HG03108 (cell line): ENCODE data around the gene GPR148.

Experiments used
- ATAC-seq: cut with Tn5 transposase; IDR thresholded peaks from one replicate; pipeline ENCODE4 v1.9.1; 2021; ENCODE audit warnings: moderate library complexity; ENCODE audit not compliant: unreplicated experiment

The GPR148 gene

DNA sequence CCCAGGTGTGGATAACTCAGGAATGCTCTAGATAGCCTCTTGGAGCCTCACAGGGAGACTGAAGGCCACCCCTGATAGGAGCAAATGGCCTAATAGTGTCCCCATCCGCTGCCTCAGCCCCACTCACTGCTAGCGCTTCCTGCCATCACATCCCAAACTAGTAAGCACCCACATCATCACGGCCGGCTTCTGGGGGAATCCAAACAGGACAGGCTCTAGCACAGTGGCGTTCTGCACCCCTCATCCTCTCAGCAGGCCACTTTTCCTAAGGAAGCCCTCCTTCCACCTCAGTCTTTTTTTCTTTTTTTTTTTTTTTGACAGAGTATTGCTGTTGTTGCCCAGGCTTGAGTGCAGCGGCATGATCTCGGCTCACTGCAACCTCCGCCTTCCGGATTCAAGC lies 20.2 kb downstream of the GPR148 start:
- no peak for ATAC-seq

DNA sequence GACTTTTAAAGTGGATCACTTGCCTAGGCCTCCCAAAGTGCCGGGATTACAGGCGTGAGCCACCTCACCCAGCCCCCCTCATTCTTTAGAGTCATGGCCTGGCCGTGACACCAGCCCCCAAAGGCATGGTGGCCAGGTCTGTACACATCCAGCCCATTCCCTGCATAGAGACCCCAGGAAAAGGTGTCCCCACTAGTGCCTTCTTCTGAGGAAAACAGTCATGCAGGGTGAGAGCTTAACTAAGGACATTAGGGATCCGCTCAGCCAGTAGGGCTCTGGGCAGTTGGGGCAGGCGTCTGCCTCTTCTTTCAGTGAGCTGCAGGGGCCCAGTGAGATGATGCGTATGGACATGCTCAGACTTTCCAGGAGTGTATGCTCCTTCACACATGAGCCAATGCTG lies 20.8 kb downstream of the GPR148 start:
- ATAC-seq = no peak

DNA sequence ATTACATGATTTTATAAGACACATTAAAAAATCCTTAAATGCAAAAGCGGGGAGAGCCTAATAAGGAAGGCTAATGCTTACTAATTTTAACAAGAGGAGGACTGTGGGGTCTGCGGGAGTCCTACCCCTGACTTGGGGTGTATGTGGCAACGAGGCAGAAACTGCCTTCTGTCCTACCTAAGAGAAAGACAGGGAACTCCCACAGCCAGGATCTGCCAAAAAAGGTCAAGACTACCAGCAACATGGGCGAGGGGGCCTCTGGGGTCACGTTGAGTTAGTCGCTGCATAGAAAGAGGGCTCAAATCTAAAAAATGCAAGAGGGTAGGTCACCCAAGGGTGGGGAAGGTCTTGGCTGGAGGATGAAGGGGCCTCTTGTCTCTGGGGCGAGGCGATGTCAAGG lies 25.9 kb downstream of the GPR148 start:
- no peak for ATAC-seq

DNA sequence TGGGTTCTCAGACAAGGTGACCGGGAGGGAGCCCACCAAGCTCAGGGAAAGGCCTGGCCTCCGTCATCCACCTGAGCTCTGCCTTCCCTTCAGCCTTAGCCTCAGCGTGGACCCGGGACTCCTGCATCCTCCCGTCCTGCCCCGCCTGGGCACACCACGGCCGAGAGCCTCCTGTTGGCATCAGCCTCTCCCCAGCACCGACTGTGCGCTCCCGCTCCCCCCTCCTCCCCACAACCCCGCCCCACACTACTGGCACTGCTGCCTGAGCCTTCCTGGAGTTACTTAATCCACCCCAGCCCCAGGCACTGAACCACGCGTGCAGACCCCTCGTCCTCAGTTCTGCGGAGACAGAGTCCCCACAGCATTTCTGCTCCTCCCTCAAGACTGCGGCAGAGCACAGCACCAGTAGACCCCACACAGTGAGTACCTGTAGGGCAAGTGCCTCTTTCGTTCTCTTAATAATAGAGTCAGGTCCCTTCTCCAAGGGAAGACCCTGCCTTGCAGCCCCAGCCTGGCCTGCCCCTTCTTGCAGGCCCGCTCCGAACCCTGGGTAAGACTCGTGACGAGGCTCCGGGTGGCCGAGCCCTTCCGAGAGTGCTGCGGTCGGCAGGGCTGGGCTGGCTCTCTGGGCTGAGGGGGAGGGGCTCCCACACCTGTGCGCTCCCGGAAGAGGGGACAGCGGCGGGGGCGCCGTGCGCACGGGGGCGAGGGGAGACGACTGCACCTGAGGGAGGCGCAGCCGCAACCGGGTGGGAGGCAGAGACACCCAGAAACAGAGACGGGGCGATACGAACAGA lies 26.6 kb downstream of the GPR148 start, which contains the start of gene AMER3:
TSS of gene AMER3 (plus strand) at position 285 of the 797 bp plus-strand sequence. CDS start 6,533 bp downstream, outside the sequence.
- ATAC-seq = no peak

DNA sequence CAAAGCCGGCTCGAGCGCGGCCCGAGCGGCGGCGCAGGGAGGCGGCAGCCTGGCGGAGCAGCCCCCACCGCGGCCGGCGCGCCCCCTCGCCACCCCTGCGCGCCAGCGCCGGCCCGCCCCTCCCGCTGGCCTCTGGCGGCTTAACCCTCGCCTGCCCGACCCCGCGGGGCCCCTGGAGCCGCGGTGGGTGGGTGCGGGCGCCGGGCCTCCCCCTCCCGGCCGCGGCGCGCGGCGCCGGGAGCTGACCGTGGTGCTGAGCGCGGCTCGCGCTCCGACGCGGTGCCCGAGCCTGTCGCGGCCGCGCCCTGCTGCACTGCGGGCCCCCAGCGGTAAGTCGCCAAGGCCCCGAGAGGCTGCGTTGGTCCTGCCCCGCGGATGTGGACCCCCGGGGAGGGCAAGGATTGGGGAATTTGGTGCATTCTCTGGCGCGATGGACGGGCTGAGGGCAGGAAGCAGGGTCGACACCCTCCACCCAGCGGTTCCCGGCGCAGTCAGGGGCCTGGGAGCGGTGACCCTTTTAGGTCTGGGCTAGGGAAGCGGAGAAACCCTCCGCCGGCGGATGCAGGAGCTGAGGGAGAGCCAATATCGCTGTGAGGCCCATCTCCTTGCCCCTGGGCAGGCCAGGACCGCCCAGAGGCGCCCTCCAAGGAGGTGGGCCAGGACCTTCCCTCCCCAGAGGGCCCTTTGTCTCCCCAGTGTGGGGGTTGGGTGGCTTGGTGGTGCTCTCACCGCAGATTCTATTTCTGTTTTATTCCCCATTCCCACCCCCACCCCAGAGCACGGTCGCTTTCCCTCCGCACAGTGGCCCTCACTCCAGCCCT lies 27.4 kb downstream of the GPR148 start:
- no peak for ATAC-seq

DNA sequence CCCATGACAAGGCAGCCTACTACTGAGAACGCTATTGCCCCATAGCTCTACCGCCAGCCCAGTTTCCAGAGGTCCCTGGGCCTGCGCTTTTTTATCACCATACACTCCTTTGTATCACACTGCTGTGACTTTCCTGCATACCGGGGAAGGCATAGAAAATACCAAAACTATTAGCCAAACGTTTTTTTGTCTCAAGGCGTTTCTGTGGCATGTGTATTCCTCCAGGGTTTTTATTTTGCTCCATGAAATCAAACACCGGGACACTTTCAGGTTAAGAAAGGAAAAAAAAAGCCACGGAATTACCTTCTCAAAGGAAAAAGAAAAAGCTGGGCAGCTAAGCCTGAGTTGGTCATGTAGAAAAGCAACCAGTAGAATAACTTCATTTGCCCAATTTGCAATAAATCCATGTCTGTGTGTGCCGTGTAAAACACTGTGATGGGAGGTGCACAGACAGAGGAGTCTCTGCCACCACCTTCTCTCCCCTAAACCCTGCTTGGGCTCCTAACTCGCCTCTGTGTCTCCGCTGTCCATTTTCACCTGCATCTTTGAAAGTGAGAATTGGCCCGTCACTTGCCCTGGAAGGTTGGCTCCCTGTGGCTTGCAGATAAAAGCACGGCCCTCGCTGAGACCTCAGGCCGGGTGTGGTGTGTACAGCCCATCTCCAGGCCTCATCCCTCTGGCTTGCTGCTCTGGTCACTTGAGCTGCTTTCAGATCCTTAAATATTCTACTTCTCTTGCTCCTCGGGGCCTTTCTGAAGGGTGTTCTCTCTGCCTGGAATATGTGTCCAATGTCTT lies 28.2 kb downstream of the GPR148 start:
- ATAC-seq = no peak

DNA sequence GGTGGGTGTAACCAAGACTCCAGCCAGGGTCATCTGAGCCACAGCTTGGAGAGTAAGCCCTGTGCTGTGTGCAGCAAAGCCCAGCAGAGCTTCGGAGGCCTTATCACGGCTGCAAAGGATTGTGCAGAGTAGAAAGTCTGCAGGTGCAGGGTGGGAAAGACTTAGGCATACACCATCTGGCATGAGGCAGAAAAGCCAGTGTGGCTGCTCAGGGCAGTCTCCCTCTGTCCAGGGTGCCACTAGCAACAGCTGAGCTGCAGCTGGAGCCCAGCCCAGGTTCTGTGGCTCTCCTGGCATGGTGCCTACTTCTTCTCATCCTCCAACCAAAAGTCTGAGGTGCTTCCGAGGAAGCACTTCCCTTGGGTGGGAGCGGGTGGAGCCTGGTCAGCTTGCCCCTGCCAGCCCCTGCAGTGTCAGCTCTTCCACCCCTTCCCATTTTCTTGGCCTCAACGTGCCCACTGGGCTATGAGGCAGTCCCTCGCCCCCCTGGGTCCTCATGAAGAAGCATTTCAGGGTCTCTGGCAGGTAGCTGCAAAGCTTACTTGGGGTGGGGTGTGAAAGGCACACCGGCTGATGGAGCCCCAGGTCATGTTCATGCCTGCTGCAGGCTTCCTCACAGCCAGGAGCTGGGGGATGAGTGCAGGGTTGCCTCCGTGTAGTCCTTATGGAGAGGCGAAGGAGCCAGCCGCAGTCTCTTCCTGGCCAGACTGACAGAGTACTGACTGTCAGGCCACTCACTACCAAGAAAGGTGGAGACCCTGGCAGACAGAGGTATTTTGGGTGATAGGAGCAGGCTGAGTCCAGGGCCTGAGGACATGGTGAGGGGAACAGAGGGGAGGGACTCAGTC lies 31.3 kb downstream of the GPR148 start:
- no peak for ATAC-seq

DNA sequence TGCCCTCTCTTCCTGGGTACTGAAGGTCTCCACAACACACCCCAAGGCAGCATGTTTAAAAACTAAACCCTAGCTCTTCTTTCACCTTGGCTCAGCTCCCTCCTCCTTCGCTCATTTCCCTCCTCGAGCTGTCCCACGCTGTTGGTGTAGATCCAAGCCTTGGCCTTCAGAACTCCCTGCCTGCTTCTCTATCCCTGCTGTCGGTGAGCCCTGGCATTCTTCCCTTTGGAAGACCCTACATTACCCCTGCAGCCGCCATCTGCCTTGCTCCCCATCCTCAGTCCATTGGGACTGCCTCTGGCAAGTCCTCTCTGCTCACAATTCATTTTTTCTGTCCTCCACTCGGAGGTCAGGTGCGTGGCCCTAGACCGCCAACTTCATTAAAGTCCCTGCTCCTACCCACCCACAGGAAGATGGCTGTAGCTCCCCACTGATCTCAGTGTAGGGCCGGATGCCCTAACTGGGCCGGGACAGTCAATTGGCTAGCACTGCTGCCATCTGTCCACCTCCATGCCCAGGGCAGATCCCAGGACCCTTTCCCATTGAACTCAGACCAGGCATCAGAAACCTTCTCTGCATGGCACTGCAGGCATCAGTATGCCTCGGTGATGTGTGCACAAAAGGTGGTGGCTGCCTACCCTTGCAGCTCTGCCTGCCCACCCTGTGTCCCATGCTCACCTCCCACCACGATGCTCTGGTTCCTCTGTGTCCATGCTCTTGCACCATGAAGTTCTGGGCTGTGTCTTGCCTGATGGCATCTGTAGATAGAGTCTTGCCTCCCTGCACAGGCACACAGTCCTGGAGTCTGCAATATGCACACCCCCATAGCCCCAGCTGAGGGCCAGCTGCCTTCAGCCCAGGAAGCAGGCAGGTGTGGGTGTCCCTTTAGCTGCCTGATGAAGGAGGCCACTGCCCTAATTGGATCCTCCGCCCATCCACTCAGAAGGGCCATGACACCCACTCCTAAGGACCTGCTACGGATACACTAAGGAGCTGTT lies 32.2 kb downstream of the GPR148 start:
- no peak for ATAC-seq

DNA sequence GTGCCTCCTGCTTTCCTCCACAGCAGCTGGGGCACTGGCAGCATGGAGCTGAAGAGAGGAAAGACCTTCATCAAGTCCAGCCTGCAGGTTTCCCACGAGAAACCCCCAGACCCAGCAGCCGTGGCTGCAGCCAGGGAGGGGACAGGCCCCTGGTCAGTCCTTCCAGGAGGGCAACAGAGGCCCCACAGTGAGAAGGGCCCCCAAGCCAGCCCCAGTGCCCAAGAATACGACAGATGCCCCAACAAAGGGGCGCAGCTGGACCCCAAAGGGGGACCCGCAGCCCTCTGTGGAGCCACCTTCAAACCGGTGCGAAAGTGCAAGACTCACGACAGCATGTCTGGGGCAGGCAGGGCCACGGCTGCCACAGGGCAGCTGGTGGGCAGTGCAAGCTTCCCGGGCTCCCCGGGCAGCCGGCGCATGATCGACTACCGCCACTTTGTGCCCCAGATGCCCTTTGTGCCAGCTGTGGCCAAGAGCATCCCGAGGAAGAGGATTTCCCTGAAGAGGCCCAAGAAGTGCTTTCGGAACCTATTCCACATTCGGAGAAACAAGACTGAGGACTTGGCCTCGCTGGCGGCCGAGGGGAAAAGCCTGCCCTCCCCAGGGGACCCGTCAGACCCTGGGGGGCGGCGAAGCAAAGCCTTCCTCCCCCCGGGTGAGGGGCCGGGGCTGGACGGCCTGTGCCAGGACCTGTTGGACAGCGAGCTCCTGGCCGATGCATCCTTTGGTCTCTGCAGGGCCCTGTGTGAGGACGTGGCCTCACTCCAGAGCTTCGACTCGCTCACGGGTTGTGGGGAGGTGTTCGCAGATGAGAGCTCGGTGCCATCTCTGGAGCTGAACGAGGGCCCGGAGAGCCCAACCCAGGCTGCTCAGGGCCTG lies 33.4 kb downstream of the GPR148 start:
- ATAC-seq = no peak

DNA sequence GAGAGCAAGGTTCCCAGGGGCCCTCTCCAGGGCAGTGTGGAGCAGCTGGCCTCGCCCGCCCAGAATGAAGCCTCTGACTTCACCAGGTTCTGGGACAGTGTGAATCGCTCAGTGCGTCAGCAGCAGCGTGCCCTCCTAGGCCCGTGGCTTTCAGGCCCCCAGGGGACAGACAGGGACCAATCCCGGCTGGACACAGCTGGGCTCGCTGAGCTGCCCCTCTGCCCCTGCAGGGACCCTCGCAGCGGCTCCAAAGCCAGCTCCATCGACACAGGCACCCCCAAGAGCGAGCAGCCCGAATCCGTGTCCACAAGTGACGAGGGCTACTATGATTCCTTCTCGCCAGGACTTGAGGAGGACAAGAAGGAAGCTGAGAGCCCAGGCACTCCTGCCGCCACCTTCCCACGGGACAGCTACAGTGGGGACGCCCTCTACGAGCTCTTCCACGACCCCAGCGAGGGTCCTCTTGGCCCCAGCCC lies 34.1 kb downstream of the GPR148 start:
- ATAC-seq = no peak

DNA sequence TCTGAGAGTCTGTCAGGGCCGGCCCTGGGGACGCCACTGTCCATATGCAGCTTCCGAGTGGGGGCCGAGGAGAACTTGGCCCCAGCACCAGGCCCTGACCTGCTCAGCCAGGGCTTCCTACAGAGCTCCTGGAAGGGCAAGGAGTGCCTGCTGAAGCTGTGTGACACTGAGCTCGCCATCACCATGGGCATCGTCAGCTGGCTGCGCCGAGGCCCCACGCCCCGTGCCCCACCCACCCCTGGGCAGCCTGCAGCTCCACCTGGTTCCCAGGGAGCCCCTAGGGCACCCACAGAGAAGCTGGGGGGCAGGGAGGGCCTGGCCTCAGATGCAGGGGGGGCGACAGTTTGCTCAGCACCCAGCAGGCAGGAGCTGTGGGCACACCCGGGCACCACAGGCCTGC lies 34.5 kb downstream of the GPR148 start:
- no peak for ATAC-seq

DNA sequence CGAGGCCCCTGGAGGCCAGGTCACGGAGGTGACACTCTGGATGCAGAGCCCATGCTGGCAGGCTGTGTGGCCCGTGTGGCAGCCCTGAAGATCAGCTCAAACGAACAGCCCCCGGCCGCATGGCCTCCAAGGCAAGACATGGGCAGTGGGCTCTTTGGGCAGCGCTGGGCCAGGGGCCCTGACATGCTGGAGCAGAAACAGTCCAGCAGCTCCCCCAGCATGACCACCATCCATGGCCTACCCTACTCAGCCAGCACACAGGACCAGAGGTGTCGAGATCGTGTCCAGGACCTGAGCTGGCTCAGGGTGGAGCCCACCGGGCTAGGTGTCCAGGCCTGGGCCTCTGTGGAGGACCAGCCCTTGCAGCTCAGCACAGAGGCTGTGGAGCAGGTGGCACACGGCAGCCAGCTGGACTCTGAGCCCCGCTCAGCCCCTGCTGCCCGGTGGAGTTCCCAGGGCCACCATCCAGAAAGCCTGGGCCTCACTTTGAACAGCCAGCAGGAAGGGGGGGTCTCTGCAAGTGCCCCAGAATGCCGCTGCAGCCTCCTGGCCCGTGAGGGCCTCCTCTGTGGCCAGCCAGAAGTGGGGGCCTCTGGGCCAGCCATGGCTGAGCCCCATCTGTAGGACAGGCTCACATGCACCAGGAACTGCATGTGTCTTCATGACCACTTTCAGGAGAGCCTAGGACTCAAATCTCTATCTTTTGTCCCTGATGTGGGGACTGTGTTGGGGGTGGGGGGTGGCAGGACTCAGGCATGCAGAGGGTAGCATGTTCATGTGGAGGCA lies 35.4 kb downstream of the GPR148 start:
- no peak for ATAC-seq

DNA sequence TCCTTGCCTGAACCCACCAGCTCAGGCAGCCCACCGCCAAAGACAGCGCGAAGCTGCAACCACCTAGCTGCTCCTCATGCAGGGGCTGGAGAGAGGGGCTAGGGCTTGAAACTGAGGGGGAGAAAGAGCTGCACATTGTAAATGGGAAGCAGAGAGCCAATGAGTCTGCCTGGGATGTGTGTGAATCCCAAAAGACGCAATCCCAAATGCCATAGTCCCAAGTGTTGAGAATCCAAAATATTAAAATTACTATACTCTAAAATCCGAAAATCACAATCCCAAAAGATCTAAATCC lies 35.9 kb downstream of the GPR148 start:
- no peak for ATAC-seq

DNA sequence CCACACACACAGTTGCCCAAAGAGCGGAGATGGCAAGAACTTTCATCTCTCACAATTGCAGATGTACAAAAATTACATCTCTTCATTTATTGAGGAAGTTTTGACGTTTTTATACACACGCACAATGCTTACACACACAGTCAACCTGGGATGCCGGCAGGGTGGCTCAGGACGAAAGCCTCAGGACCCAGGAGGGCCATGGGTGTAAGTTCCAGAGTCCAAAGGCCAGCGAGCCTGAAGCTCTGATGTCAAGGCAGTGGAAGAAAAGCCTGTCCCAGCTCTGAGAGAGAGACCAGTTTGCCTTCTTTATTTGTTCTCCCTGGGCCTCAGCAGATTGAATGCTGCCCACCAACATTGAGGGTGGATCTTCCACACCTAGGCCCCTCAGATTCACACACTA lies 36.6 kb downstream of the GPR148 start:
- ATAC-seq = no peak

DNA sequence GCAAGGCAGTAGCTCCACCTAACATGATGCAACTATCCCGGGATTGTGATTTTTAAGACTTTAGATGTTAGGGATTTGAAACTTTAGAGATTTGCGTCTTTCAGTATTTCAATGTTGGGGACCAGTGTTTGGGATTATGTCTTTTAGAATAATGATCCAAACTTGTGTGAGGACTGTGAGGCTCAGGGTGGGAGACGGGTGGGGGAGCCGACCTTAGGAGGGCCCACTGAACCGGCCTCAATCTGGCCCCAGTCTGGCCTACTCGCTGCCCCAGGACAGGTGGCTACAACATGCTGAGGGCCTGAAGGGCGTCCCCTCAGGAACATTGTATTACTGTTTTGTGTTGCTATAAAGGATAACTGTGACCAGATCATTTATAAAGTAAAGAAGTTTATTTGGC lies 37.2 kb downstream of the GPR148 start:
- no peak for ATAC-seq

DNA sequence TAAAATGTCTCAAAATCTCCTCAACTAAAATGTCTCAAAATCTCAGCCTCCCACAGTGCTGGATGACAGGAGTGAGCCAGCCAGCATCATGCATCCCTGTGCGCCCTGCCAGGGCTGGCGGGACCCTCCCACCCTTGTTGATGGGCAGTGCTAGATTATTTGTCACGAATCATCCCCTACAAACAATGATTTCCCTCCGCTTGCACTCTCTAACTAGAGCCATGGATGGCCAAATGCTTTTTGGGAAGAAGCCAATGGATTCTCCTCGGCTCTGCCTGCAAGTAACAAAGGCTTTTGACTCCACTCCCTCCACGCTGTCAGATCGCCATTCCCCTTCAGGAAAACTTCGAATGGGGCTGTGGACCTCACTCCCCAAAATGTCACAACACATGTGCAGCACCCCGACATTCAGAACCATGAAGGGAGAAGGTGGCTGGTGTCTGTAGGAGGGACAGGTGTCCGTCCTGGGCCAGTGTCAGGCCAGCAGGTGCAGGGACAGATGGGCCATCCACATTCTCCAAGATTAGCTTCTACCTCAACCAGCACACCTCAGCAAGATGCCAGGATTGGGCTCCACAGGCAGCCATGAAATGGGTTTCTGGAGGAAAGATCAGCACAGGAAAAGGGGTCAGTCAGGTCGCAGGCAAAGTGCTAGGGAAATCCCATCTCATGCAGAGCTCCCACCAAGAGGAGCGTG lies 38.0 kb downstream of the GPR148 start:
- no peak for ATAC-seq

DNA sequence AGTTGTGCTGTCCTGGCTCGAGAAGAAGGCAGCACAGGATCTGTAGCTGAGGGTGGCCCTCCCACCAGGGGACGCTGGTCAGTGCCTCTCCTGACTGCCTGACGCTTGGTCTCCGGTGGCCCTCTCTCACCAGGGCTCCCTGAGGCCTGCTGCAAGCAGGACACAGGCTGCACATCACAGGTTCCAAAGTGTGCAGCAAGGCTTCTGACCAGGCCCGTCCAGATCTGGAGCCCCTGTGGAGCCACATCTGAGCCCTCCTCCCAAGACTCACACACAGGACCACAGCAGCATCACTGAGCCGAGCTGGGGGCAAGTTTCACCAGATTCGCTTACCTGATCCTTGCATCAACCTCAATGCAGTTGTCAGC lies 38.5 kb downstream of the GPR148 start:
- ATAC-seq = no peak
